Activated T-cell treated with anti-CD3 and anti-CD28 coated beads for 24 hours (primary cell): ENCODE measurements around the gene ASB1.
"Not testable (repeated sequence)": the region's sequence is repeated elsewhere in the genome, so short reads cannot be mapped to it uniquely, and the experiment has no call there.

ENCODE experiments used
- DNase-seq: peaks from one replicate; pipeline ENCODE4 v3.0.0-alpha.2; 2020; ENCODE audit warnings: low read depth

Gene ASB1

GRCh38 chr2:238404406-238405216 is 22.1 kb upstream of the ASB1 start:
- DNase-seq = no peak

GRCh38 chr2:238405217-238405555 is 21.5 kb upstream of the ASB1 start:
- DNase-seq = not testable (repeated sequence)

- no peak for DNase-seq
Measured at GRCh38 chr2:238406221-238406997, 20.3 kb upstream of the ASB1 start.

GRCh38 chr2:238406998-238407285 is 19.8 kb upstream of the ASB1 start:
- no peak for DNase-seq

GRCh38 chr2:238407566-238407965 is 19.2 kb upstream of the ASB1 start:
- DNase-seq = no peak

GRCh38 chr2:238408615-238409340 is 17.9 kb upstream of the ASB1 start:
- DNase-seq = no peak

GRCh38 chr2:238409341-238410199 is 17.2 kb upstream of the ASB1 start:
- DNase-seq = no peak

- no peak for DNase-seq
Measured at GRCh38 chr2:238412067-238412767, 14.5 kb upstream of the ASB1 start.

GRCh38 chr2:238413368-238413767 is 13.4 kb upstream of the ASB1 start:
- no peak for DNase-seq

GRCh38 chr2:238415036-238415764 is 11.5 kb upstream of the ASB1 start:
- DNase-seq = no peak

GRCh38 chr2:238415893-238416292 is 10.8 kb upstream of the ASB1 start:
- DNase-seq = no peak

GRCh38 chr2:238418196-238418998 is 8.3 kb upstream of the ASB1 start:
- no peak for DNase-seq

- no peak for DNase-seq
Measured at GRCh38 chr2:238418999-238419546, 7.7 kb upstream of the ASB1 start.

GRCh38 chr2:238420442-238420841 is 6.3 kb upstream of the ASB1 start:
- no peak for DNase-seq

- no peak for DNase-seq
Measured at GRCh38 chr2:238420878-238421694, 5.6 kb upstream of the ASB1 start.

- no peak for DNase-seq
Measured at GRCh38 chr2:238421695-238422035, 5.1 kb upstream of the ASB1 start.

- no peak for DNase-seq
Measured at GRCh38 chr2:238422285-238422684, 4.4 kb upstream of the ASB1 start.

GRCh38 chr2:238422940-238423339 is 3.8 kb upstream of the ASB1 start:
- DNase-seq = no peak
